IMR-90 (cell line): ENCODE measurements around the gene NELL2. TPM values are rescaled to one million over a fixed set of nuclear protein-coding genes. Genes with fewer than 3 reads are reported as not detected.

Experiments used
- ATAC-seq: fragments of 200-7000 bp; cut with Tn5 transposase; 2 replicates; pipeline ENCODE4 v1.9.1; 2020; ENCODE audit warnings: low read depth, mild to moderate bottlenecking, moderate library complexity
- BruUV-seq: library from RNA; stranded (reverse); fragments of 400-500 nt; replicated peaks from 2 replicates; lab custom pipeline; 2021; lab: Mats Ljungman, UMichigan
- CTCF ChIA-PET: fragments of 300-600 bp; formaldehyde crosslinking; extraction: SDS; loops from one replicate; lab custom pipeline; 2021; ENCODE audit warnings: antibody characterized with exemption; lab: Yijun Ruan, JAX
- POLR2A ChIA-PET: fragments of 300-600 bp; sonication (Branson Sonifier 250); formaldehyde crosslinking; loops from one replicate; lab custom pipeline; 2022; ENCODE audit warnings: antibody characterized with exemption; ENCODE audit not compliant: unreplicated experiment; lab: Charles Lee
- DNase-seq: peaks from one replicate; pipeline ENCODE4 v3.0.0; 2013
- H2AFZ ChIP-seq: replicated peaks from 2 replicates; pipeline ENCODE3; 2013; ENCODE audit warnings: low read length, mild to moderate bottlenecking; ENCODE audit not compliant: poor library complexity
- H2AK5ac ChIP-seq: 2 replicates; pipeline ENCODE4 v1.6.1; 2013; ENCODE audit warnings: low read depth, low read length, inconsistent platforms
- H2AK9ac ChIP-seq: replicated peaks from 2 replicates; pipeline ENCODE3; 2013; ENCODE audit warnings: mild to moderate bottlenecking, low read depth, low read length, moderate library complexity; ENCODE audit not compliant: poor library complexity
- H2BK120ac ChIP-seq: 2 replicates; pipeline ENCODE4 v1.6.1; 2013; ENCODE audit warnings: low read depth, low read length, inconsistent platforms
- H2BK15ac ChIP-seq: 3 replicates; pipeline ENCODE4 v1.6.1; 2013; ENCODE audit warnings: low read depth, low read length, inconsistent platforms
- H2BK20ac ChIP-seq: 2 replicates; pipeline ENCODE4 v1.6.1; 2013; ENCODE audit warnings: low read depth, mild to moderate bottlenecking, inconsistent platforms, low read length, moderate library complexity
- H2BK5ac ChIP-seq: 2 replicates; pipeline ENCODE4 v1.6.1; 2013; ENCODE audit warnings: mild to moderate bottlenecking, low read depth, low read length, inconsistent platforms; ENCODE audit not compliant: poor library complexity, severe bottlenecking
- H3K14ac ChIP-seq: replicated peaks from 2 replicates; pipeline ENCODE4 v1.6.1; 2013; ENCODE audit warnings: low read depth, low read length, inconsistent platforms
- H3K18ac ChIP-seq: 2 replicates; pipeline ENCODE4 v1.6.1; 2013; ENCODE audit warnings: low read depth, low read length, control low read depth
- H3K23ac ChIP-seq: 2 replicates; pipeline ENCODE4 v1.6.1; 2013; ENCODE audit warnings: low read depth, low read length, inconsistent platforms
- H3K27ac ChIP-seq: 2 replicates; pipeline ENCODE4 v1.5.1; 2013; ENCODE audit warnings: mild to moderate bottlenecking, control low read depth, low read length; ENCODE audit not compliant: insufficient read depth
- H3K27me3 ChIP-seq: 2 replicates; pipeline ENCODE4 v1.6.1; 2013; ENCODE audit warnings: low read length; ENCODE audit not compliant: control insufficient read depth, insufficient read depth
- H3K36me3 ChIP-seq: 2 replicates; pipeline ENCODE4 v1.6.1; 2013; ENCODE audit warnings: low read length, mixed read lengths; ENCODE audit not compliant: control insufficient read depth, insufficient read depth
- H3K4ac ChIP-seq: 2 replicates; pipeline ENCODE4 v1.6.1; 2013; ENCODE audit warnings: low read depth, low read length, inconsistent platforms
- H3K4me1 ChIP-seq: 2 replicates; pipeline ENCODE4 v1.6.1; 2013; ENCODE audit warnings: low read length, mixed read lengths; ENCODE audit not compliant: control insufficient read depth, insufficient read depth
- H3K4me2 ChIP-seq: 2 replicates; pipeline ENCODE4 v1.6.1; 2013; ENCODE audit warnings: low read depth, mild to moderate bottlenecking, control low read depth, low read length, moderate library complexity
- H3K4me3 ChIP-seq: 2 replicates; pipeline ENCODE4 v1.5.1; 2013; ENCODE audit warnings: low read depth, mild to moderate bottlenecking, control low read depth, low read length, moderate library complexity; ENCODE audit not compliant: insufficient read depth
- H3K56ac ChIP-seq: 2 replicates; pipeline ENCODE4 v1.6.1; 2013; ENCODE audit warnings: low read length, inconsistent platforms; ENCODE audit not compliant: insufficient read depth; ENCODE audit errors: extremely low read depth
- H3K79me1 ChIP-seq, 2 experiments: 2 replicates each; pipeline ENCODE4 v1.6.1; 2013; ENCODE audit warnings: low read length in 2 of 2, inconsistent platforms in 1 of 2, low read depth in 1 of 2
- H3K9ac ChIP-seq: 2 replicates; pipeline ENCODE4 v1.6.1; 2013; ENCODE audit warnings: low read depth, low read length, control low read depth
- H3K9me1 ChIP-seq: 2 replicates; pipeline ENCODE4 v1.6.1; 2013; ENCODE audit warnings: low read length, inconsistent platforms; ENCODE audit not compliant: insufficient read depth
- H3K9me3 ChIP-seq: 2 replicates; pipeline ENCODE4 v1.6.1; 2013; ENCODE audit warnings: low read length; ENCODE audit not compliant: control insufficient read depth, insufficient read depth
- H4K20me1 ChIP-seq: 2 replicates; pipeline ENCODE4 v1.6.1; 2013; ENCODE audit warnings: low read length, inconsistent platforms; ENCODE audit not compliant: insufficient read depth
- H4K5ac ChIP-seq: 2 replicates; pipeline ENCODE4 v1.6.1; 2013; ENCODE audit warnings: mild to moderate bottlenecking, low read depth, low read length, control low read depth
- H4K8ac ChIP-seq, 2 experiments: 2 replicates each; pipeline ENCODE4 v1.6.1; 2013; ENCODE audit warnings: low read depth in 2 of 2, low read length in 2 of 2, control low read depth in 1 of 2, inconsistent platforms in 1 of 2
- H4K91ac ChIP-seq: 2 replicates; pipeline ENCODE4 v1.6.1; 2013; ENCODE audit warnings: low read depth, low read length, inconsistent platforms; ENCODE audit not compliant: insufficient read depth
- WGBS, 2 experiments: methylation state at CpG; one replicate each; pipeline versions ENCODE4 v1.1.5 to v1.1.7; 2013; ENCODE audit warnings: missing lambda C conversion rate in 2 of 2; ENCODE audit not compliant: insufficient read length in 1 of 2; ENCODE audit errors: extremely low coverage in 2 of 2; 5-methylcytosine and 5-hydroxymethylcytosine counted together
- dilution Hi-C: fragments of 300-500 bp; cut with HindIII; formaldehyde crosslinking; loops from one replicate; pipeline ENCODE4 v1.14.3; 2018; ENCODE audit warnings: low sequenced_read_pairs; ENCODE audit not compliant: unreplicated experiment
- in situ Hi-C: fragments of 300-500 bp; cut with MboI; formaldehyde crosslinking; loops from 3 replicates; pipeline ENCODE4 v1.14.3; 2019; ENCODE audit warnings: low sequenced_read_pairs, inconsistent platforms, mixed read lengths
- intact Hi-C: fragments of 100-400 bp; cut with micrococcal nuclease; formaldehyde crosslinking; loops from 2 replicates; pipeline ENCODE4 v1.10.0; 2022
- polyA plus RNA-seq, 3 experiments: library from polyadenylated mRNA; depleted of rRNA; stranded (reverse); fragments of >200 nt; gene quantifications; 2 replicates each; pipeline ENCODE4 v1.2.3, GENCODE V29; 2012; ENCODE audit warnings: low replicate concordance in 1 of 3
- total RNA-seq: library from RNA; depleted of rRNA; stranded (reverse); fragments of >200 nt; gene quantifications from 2 replicates; pipeline ENCODE4 v1.2.3, GENCODE V29; 2012
- TF ChIP-seq, protein P1 (sequence below): conservative IDR thresholded peaks from 2 replicates; pipeline ENCODE4 v1.5.1; 2012; ENCODE audit warnings: mild to moderate bottlenecking, low read depth, low read length, improper control_type of control experiment

Gene NELL2
- total and polyA plus RNA-seq, 2 of the 4 experiments (the other 2 are of a cell fraction) = 0.18 to 0.26 TPM

DNA sequence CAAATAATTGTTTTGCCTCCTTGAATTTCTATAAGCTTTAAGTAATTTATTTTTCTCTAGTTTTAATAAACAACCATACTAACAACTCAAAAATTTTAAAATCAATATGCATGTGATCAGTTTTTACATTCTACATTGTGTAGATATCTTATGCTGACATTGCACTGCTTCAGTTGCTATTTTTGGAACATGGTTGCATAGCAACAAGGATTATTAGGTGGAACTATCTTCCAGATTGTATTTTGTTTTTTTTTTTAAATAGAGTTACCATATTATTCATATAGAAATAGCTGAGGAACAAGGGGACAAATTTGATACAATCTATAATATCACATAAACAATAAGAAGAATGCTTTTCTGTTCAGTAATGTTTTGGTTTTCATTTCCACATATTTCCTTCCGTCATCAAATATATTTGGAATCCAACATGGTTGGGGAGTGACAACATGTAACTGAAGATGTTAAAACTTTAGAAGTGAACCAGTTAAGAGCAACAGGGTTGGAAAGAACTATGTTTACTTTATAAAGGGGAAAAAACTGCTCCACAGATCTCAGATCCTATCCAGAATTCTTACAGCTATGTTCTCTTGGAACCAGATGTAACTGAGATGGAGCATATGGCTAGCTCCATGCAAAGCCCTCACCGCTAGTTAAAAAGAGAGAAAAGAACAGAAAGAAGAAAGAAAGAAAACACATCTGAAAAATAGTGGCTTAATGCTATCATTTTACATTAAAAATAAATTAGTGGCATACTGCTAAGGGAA, 235.5 kb downstream of the NELL2 start:
- H4K91ac ChIP-seq = no peak overlapping the region

More for the DNA sequence above, 235.5 kb downstream of the NELL2 start:
- Histone ChIP-seq H3K4me2 (no peak overlapping the region), H3K27me3 (no peaks in the 10 kb centered on the region), H3K36me3 (no peaks in the 10 kb centered on the region), H2BK5ac (no peak overlapping the region), H2AK5ac (no peak overlapping the region), H3K4ac (no peak overlapping the region), H3K79me1 (no peaks in the 10 kb centered on the region), H4K5ac (no peak overlapping the region), H3K27ac (no peak overlapping the region), H3K4me1 (no peaks in the 10 kb centered on the region), H3K56ac (no peak overlapping the region), H4K20me1 (no peaks in the 10 kb centered on the region), H3K14ac (no peak overlapping the region), H2BK120ac (no peak overlapping the region), H2BK20ac (no peak overlapping the region), H2BK15ac (no peak overlapping the region), H3K23ac (no peak overlapping the region), H3K9ac (no peak overlapping the region), H2AFZ (no peak overlapping the region), H4K8ac (no peak overlapping the region), H3K9me3 (no peaks in the 10 kb centered on the region), H3K4me3 (no peak overlapping the region), H2AK9ac (no peak overlapping the region), H3K9me1 (no peaks in the 10 kb centered on the region), H3K18ac (no peak overlapping the region)
- TF ChIP-seq, protein P1, sequence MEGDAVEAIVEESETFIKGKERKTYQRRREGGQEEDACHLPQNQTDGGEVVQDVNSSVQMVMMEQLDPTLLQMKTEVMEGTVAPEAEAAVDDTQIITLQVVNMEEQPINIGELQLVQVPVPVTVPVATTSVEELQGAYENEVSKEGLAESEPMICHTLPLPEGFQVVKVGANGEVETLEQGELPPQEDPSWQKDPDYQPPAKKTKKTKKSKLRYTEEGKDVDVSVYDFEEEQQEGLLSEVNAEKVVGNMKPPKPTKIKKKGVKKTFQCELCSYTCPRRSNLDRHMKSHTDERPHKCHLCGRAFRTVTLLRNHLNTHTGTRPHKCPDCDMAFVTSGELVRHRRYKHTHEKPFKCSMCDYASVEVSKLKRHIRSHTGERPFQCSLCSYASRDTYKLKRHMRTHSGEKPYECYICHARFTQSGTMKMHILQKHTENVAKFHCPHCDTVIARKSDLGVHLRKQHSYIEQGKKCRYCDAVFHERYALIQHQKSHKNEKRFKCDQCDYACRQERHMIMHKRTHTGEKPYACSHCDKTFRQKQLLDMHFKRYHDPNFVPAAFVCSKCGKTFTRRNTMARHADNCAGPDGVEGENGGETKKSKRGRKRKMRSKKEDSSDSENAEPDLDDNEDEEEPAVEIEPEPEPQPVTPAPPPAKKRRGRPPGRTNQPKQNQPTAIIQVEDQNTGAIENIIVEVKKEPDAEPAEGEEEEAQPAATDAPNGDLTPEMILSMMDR = no peak
- no peak for ATAC-seq
- in situ Hi-C loops (no loop called here), dilution Hi-C loops (no loop called here), intact Hi-C loops (no loop called here)
- POLR2A ChIA-PET = no interaction called here
- CTCF ChIA-PET = interaction anchor here (1.1 kb wide), 1 partner anchor 11 kb away, joined by 3 read pairs; no protein-coding TSS in a partner anchor
- no TSS peak for BruUV-seq
- no peak for DNase-seq
- WGBS, 2 experiments = no CpG with 5 or more reads among the region's 2 CpGs
